Measurements from ENCODE around the gene CDH24.

The CDH24 gene

DNA sequence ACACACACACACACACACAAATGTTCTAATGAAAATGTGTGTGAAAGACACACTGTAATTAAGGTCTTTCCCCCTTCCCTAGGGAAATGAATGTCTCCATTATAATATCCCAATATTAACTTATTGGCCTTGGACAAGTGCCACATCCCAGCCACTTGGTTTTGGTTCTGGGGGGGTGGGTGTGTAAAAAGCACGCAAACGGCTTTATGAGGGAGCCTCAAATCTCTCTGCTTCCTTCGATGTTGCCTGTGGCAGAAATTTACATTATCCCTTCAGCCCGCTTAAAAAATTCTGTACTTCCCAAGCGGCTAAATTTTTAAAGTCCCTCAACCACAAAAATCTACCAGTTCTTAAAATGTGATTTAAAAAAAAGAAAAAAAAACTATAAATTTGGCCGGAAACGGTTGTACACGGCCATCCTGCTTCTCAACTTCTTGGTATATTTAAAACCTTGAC, 47.8 kb downstream of the CDH24 start:
- ATAC-seq (ENCODE audit: insufficient read depth, low read depth) (no peak), DNase-seq (peak; percentile 22)
- Histone ChIP-seq H3K79me2 (ENCODE audit: insufficient read depth, low read length) (peaks cover 29% of the 10 kb centered on the region), H3K4me3 (ENCODE audit: low read depth in 1 of 2, low read length in 2 of 2) (peak overlapping the region; percentile 39 to 61; a peak in 3 of 4 replicates), H2AFZ (ENCODE audit: low read depth, low read length) (peak overlapping the region; percentile 72), H3K4me1 (ENCODE audit: insufficient read depth, low read length) (peaks cover 42% of the 10 kb centered on the region), H3K9ac (ENCODE audit: low read depth, low read length) (peak overlapping the region; percentile 72), H3K27ac (ENCODE audit: low read length) (peak overlapping the region; percentile 100), H3K36me3 (ENCODE audit: insufficient read depth, low read length) (no peaks in the 10 kb centered on the region), H3K27me3 (ENCODE audit: insufficient read depth, low read length, poor library complexity) (no peaks in the 10 kb centered on the region), H4K20me1 (ENCODE audit: insufficient read depth, low read length) (no peaks in the 10 kb centered on the region), H3K4me2 (ENCODE audit: insufficient read depth, low read length) (peak overlapping the region; percentile 72), H3K9me3 (ENCODE audit: insufficient read depth, low read length, severe bottlenecking) (no peaks in the 10 kb centered on the region)
- no peak for TF ChIP-seq EZH2 (IDR thresholded peaks at IDR 0.05; ENCODE audit: borderline replicate concordance, low read depth, low read length, severe bottlenecking)
- TF ChIP-seq, protein P1, sequence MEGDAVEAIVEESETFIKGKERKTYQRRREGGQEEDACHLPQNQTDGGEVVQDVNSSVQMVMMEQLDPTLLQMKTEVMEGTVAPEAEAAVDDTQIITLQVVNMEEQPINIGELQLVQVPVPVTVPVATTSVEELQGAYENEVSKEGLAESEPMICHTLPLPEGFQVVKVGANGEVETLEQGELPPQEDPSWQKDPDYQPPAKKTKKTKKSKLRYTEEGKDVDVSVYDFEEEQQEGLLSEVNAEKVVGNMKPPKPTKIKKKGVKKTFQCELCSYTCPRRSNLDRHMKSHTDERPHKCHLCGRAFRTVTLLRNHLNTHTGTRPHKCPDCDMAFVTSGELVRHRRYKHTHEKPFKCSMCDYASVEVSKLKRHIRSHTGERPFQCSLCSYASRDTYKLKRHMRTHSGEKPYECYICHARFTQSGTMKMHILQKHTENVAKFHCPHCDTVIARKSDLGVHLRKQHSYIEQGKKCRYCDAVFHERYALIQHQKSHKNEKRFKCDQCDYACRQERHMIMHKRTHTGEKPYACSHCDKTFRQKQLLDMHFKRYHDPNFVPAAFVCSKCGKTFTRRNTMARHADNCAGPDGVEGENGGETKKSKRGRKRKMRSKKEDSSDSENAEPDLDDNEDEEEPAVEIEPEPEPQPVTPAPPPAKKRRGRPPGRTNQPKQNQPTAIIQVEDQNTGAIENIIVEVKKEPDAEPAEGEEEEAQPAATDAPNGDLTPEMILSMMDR (IDR thresholded peaks at IDR 0.05; ENCODE audit: borderline replicate concordance, extremely low read depth, low read length, poor library complexity, severe bottlenecking): no peak

- no peak for DNase-seq
- H3K4me3 ChIP-seq (ENCODE audit: low read depth in 1 of 2, low read length in 2 of 2): peak overlapping the region; percentile 39 to 61; a peak in 3 of 4 replicates
- H3K27ac ChIP-seq (ENCODE audit: low read length): peak overlapping the region; percentile 100
Observed at GRCh38 chr14:23008831-23009230, 48.5 kb downstream of the CDH24 start.

GRCh38 chr14:23006544-23007419, 50.5 kb downstream of the CDH24 start:
- no peaks in the 10 kb centered on the region for H3K9me3 ChIP-seq (ENCODE audit: insufficient read depth, low read length, severe bottlenecking)
- H3K27me3 ChIP-seq (ENCODE audit: insufficient read depth, low read length, poor library complexity): no peaks in the 10 kb centered on the region
- ATAC-seq (ENCODE audit: insufficient read depth, low read depth) (peak; percentile 95), DNase-seq (peak; percentile 98)
- H3K27ac ChIP-seq (ENCODE audit: low read length): peak overlapping the region; percentile 100
- peak overlapping the region; percentile 28 to 64 for H3K4me3 ChIP-seq (ENCODE audit: low read depth in 1 of 2, low read length in 2 of 2)
- H2AFZ ChIP-seq (ENCODE audit: low read depth, low read length): peak overlapping the region; percentile 96
- H3K4me2 ChIP-seq (ENCODE audit: insufficient read depth, low read length): peak overlapping the region; percentile 72
- H3K36me3 ChIP-seq (ENCODE audit: insufficient read depth, low read length): no peaks in the 10 kb centered on the region
- H4K20me1 ChIP-seq (ENCODE audit: insufficient read depth, low read length): no peaks in the 10 kb centered on the region
- peaks cover 29% of the 10 kb centered on the region for H3K79me2 ChIP-seq (ENCODE audit: insufficient read depth, low read length)
- H3K4me1 ChIP-seq (ENCODE audit: insufficient read depth, low read length): peaks cover 42% of the 10 kb centered on the region
- H3K9ac ChIP-seq (ENCODE audit: low read depth, low read length): peak overlapping the region; percentile 72
- TF ChIP-seq EZH2 (IDR thresholded peaks at IDR 0.05; ENCODE audit: borderline replicate concordance, low read depth, low read length, severe bottlenecking): no peak
- TF ChIP-seq, protein P1 (IDR thresholded peaks at IDR 0.05; ENCODE audit: borderline replicate concordance, extremely low read depth, low read length, poor library complexity, severe bottlenecking): peak; percentile 49

More at GRCh38 chr14:23008831-23009230, 48.5 kb downstream of the CDH24 start:
- TF ChIP-seq, protein P1 (IDR thresholded peaks at IDR 0.05; ENCODE audit: borderline replicate concordance, extremely low read depth, low read length, poor library complexity, severe bottlenecking): no peak
- TF ChIP-seq EZH2 (IDR thresholded peaks at IDR 0.05; ENCODE audit: borderline replicate concordance, low read depth, low read length, severe bottlenecking): no peak
- H3K4me1 ChIP-seq (ENCODE audit: insufficient read depth, low read length): peaks cover 42% of the 10 kb centered on the region
- H2AFZ ChIP-seq (ENCODE audit: low read depth, low read length): peak overlapping the region; percentile 9; the same call in 1 of the 2 replicates
- ATAC-seq (ENCODE audit: insufficient read depth, low read depth): no peak
- peak overlapping the region; percentile 72 for H3K9ac ChIP-seq (ENCODE audit: low read depth, low read length)
- peaks cover 29% of the 10 kb centered on the region for H3K79me2 ChIP-seq (ENCODE audit: insufficient read depth, low read length)
- H3K27me3 ChIP-seq (ENCODE audit: insufficient read depth, low read length, poor library complexity): no peaks in the 10 kb centered on the region
- no peaks in the 10 kb centered on the region for H3K36me3 ChIP-seq (ENCODE audit: insufficient read depth, low read length)
- H3K9me3 ChIP-seq (ENCODE audit: insufficient read depth, low read length, severe bottlenecking): no peaks in the 10 kb centered on the region
- no peaks in the 10 kb centered on the region for H4K20me1 ChIP-seq (ENCODE audit: insufficient read depth, low read length)
- H3K4me2 ChIP-seq (ENCODE audit: insufficient read depth, low read length): peak overlapping the region; percentile 72
